HG03280 (cell line): Measurements from ENCODE around the gene LINC00305.

Experiments
- ATAC-seq: cut with Tn5 transposase; IDR thresholded peaks from one replicate; pipeline ENCODE4 v1.9.1; 2021; ENCODE audit warnings: mild to moderate bottlenecking, moderate library complexity; ENCODE audit not compliant: unreplicated experiment

The LINC00305 gene

DNA sequence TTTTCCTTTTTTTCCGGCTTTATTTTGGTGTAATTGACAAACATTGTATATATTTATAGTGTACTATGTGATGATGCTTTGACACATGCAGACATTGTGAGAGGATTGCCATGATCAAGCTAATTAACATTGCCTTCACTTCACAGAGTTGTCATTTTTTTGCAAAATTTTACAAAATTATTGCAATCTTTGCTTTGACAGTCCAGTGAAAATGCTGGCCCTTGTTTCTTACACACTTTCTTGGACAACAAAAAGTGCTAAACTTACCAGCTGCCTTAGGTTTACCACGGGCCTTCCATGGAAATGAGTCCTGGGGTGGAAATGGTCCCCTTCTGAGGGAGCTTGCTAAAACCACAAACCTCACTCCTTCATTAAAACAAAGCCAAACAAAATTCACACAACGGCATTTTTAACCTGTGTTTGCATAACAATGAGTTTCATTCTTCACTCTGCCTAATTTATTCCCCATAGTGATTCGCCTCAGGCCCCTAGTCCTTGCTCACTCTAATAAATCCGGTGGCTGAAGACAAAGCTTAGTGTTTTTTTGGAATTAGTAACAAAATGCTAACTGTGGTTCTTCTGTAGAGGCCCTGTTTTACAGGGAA, 32.2 kb downstream of the LINC00305 start:
- ATAC-seq: no peak

DNA sequence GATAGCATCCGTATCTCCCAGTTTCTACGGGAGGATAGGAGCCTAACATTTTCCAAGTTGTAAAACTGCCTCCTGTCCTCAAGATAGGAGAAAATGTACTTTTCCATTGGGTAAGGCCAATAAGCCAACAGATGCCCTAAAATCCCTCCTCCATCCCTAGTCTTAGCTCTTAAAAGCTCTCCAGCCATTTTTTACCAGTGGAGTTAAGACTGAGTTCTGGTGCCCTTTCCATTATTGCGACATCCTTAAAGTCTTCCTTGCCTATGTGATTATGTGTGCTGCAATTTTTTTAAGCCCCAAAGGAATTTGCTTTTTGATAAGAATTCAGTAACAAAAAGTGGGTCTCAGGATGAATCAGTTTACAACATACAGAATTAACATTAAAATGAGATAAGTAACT, 33.0 kb downstream of the LINC00305 start:
- ATAC-seq: no peak

DNA sequence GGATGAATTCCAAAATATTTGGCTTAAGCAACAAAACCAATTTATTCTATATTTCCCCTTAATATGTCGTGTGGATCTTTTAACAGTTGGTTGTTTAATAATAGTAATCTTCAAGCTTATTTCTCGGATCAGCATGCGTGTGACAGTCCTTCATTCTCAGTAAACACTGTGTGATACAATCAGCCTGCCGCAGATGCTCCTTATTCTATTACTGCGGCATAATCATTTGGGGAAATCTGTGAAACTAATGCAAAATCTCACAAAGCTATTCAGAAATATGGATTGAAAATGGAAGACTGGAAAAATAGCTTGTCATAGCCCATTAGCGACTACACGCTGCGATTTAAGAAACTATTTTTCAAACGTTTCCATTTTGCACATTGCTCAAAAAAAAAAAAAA, 36.9 kb downstream of the LINC00305 start:
- no peak for ATAC-seq

DNA sequence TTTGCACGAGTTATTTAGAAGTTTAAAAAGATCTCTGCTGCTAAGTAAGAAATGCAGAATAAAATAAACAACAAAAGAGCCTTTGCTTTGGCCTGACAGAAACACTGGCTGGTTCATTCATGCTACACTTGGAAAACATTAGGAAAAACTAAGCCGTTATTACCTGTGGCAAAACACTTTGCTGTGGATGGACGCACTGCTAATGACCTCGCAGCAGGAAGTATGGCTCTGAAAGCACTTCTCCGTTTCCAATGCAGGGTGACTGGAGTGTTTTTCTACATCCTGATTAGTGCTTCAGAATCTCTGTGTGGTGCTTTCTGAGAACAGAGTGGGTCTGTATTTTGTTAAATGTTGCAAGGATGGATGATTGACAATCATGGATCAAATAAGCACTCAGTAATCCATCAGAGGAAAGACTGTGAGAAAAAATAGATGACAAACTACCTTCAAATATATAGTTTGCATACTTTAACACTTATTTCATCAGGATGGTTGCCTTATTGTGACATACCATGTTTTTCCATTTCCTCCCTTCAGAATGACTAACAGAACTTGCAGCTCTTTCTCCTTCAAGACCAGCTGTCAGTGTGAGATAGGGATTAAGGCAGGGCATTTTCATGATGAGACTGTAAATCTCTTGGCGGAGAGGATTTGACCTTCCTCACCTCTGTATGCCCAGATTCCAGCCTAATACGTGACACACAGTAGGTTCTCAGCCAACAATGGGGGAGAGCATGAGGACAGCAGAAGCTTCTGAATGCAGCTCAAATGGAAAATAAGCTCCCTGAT, 38.0 kb downstream of the LINC00305 start:
- ATAC-seq: no peak

DNA sequence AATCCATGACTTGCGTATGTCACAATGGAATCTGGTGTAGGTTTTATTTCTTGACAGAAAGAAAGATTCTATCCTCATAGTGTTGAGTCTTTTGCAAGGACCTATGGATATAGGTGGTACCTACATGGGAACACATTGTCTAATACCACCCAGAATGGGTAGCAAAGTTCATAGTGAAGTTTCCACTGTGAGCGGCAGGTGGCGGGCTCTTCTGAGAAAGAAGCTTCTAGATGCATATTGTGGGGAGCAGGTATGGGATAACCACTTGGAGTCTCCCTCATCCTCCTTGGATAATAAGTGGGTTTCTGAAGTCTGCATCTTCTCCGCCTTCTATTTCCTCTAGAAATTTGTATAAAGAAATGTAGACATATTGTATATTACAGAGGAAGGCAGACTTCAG, 44.9 kb downstream of the LINC00305 start:
- ATAC-seq: no peak

DNA sequence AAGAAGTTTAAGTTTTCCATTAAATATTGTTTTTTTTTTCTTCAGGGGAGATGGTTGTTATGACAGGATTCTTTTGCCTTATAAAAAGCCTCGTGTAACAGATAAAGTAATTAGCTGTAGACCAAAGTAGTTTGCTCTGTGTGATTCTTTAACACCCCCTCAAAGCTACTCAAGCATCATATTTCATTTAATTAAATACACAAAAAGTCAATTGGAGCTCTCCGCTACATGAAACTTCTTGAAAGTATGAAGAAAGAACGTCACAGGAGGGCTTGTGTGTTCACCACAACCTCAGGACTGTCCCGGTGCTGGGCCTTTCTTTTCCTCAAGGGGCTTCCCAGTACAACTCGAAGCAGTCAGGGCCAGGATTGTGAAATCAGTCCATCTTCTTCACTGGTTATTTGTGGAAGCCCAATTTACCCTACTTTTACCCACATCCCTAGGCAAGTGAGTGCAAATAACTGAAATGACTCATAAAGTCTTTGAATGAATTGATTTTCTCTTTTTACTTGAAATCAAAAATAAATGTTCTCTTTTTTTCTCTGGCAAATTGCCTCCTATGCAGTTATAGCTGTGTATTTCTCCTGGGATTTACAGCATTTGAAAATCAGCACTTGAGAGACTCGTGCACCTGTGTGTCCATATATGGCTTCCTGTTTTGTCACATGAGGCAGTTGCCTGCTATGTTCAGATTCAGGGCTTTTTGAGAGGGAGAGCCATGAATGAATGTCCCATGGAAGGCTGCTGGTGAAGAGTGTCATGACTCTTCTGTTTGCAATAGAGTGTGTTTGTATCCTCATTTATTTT, 48.6 kb downstream of the LINC00305 start:
- no peak for ATAC-seq

DNA sequence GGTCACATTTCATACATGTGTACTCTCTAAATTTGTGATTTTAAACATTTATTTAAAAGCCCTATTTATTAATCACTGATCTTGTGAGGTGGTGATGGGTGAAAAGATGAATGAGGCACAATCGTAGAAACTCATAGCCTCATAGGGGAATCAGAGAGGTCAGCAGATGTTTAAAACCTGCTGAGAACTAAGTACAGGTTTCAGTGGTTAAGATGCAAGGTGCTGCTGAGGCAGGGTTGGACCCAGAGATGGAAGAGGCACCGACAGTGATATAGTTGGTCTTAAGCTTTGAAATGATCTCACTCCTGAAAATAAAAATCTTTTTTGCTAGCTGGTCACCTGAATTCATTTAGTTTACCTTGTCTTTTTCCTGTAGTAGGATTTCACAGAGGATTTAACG, 49.6 kb downstream of the LINC00305 start:
- peak; percentile 46 for ATAC-seq

DNA sequence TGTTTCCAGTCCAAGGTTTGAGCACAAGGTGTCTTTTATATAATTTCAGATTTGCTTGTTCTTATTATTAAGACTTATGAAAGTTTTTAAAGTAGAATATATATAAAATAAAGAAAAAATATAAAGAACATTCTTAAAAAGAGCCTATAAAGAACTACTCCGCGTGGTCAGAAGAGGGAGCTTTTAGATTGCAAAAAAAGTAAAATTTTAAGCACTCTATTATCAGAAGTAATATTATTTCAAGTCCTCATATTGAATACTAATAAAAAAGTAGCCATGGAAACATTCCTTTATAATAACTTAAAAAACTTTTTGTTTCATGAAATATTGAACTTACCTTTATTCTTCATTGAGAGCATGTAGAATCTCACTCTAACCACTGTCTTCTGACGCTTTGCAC, 51.4 kb downstream of the LINC00305 start:
- ATAC-seq: no peak

DNA sequence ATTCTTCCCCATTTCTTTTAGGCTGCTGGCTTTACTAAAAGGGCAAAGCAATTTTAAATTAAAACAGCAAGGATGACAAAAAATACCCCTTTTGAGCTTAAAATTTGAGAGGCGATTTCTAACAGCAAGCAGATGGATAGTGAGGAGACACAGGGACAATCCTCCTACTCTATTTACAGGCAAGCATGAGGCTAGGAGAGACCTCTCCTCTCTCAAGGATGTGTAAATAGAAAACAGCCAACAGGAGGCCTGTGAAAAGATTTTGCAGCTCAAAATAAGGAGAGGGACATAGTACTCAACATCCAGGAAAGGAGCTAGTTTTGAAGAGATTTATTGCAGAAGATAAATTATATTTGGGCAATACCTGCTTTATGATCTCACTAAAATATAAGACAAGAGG, 53.8 kb downstream of the LINC00305 start:
- ATAC-seq: no peak

DNA sequence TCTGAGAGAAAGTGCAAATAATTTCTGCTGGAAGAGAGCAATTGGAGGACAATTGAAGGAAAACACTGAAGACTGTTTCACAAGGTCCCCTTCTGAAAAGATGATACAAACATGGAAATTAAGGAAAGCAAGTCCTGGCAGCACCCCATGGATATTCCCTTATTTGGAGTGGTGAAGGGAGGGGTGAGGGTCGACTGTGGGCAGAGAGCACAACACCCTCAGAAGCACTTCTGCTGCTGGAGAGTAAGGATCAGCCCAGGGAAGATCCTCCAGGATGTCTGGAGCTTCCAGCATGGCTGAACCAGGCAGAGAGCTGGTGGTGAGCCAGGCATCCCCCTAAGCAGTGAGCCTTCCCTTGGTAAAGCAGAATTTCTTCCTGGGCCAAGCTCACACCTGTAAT, 54.7 kb downstream of the LINC00305 start:
- no peak for ATAC-seq

DNA sequence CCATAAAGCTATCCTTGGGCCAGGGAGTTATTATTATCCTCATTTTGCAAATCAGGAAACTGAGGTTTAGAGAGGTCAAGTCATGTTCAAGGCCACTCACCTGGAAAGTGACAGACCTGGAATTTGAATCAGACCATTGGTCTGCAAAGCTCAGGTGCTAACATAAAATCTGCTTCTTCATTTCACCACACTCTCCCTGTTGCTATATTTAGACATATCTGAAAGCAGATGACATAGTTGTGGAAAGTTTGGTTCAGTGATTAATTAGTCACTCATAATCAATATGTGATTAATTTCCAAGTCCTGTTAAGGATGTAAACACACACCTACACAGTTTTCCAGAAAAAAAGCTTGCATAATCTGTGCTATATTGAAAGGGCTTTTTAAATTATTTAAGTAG, 57.4 kb downstream of the LINC00305 start:
- no peak for ATAC-seq

DNA sequence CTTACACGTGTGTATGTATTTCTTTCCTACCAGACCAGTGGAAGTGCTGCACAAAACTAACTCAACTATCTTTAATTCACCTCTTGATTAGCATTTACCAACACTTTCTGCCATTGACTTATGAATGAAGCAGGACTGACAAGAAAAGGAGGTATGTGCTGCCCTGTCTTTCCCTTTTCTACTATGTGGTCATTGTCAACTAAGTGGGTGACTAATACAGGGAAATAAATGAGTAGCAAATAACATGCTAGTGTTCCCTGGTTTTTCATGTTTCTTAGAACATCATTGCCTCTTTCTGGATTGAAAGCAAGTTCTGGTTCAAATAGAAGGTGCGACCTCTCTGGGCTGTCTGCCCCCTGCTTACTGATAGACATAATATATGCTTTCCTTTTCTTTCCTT, 58.0 kb downstream of the LINC00305 start:
- ATAC-seq: no peak

DNA sequence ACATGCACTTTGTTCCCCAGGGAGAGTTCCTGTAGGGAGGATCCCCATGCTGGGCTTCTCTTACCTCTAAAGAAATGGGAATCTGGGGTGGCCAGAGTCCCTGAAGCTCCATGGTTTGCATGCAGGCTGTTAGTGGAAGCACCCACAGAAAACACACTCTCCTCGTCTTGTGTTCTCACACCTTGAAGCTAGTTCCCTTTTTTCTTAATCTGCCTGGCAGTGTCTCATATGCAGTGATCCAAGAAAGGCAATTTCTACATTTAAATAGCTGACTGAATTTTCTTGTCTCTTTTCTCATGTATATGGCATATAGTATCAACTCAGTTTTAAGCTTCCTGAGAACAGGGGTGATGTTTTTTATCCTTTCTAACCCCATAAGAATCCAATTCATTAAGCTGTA, 65.0 kb downstream of the LINC00305 start:
- ATAC-seq: no peak

DNA sequence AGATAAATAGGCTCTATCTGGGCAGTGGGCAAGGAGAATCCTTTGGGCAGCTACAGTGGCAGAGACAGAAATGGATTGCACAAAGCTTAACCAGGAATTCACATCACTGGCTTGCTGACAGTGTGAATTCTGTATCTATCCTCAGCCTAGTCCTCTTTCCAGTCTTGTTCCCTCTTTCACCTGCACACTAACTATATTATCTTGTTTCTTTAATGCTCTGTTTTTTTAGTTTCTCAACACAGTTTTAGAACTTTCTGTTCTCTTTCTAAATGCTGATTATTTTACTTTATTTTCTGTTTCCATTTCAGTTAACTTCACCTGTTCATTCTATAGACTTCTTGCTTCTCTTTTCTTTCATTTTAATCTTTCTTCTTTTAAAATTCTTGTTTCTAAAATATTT, 66.4 kb downstream of the LINC00305 start:
- no peak for ATAC-seq

DNA sequence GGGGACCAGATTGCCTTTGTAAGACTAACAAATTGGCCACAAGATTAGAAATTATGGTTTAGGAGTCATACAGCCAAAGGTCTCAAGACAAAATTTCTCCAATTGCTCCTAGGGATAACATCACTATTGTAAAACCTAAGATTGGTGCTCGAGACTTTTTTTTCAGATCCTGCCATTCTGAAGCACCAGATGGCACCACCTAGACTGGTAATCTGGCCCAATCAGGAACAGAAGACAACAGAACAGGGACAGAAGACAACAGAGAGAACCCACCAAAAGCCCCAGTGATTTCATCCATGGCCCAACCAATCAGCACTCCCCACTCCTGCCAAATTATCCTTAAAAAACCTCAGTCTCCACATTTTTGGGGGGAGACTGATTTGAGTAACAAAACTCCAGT, 66.8 kb downstream of the LINC00305 start:
- ATAC-seq: no peak

DNA sequence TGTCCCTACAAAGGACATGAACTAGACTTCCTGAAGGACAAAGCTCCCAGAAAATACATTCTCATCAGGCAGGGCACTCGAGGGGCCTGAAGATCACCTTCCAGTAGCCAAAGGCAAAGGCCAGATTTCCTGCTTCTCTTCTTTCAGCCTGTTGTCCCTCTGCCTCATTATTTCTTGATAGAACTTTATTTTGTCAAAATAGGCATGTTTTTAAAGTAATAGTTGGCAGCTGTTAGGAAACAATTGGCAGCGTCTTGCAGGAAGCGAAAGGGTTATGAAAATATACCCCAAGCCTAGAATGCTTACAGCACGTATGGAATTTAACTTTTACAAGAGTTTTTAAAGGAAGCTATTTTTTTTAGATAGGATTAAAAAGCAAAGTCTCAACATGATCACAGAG, 74.9 kb downstream of the LINC00305 start:
- no peak for ATAC-seq

DNA sequence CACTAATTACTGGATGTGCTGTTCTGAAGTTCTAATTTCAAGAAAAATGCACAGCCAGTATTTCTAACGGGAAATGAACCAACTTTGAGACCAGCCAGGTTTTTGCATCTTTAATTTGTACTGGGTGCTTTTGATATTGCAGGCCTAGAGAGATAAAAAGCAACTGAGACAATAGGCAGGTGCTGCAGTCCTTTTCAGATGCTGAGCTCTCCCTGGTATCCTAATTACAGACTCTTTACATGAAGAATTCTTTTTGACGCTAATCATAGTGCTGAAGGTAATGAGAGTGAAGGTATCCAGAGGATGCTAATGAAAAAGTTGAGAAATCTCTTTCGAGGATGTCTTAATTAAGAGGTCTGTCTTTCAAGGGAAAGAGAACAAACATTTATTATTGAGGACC, 93.9 kb downstream of the LINC00305 start:
- no peak for ATAC-seq

DNA sequence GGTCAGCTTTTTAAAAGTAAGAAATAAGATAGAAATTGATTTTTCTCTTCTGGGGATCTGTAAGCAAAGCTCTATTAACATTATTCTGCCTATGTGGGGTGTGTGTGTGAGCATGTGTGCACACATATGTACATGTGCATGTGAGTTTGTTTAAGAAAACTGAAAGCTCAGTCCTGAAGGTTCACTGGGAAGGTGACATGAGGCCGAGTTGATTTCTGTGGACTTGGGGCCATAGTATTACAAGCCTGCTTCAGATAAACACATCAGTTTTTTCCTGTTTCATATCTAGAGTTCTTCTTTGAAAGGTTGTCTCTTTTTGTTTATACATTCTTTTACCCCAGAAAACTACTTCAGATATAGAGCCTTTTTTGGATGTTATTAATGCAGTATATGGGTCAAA, 95.6 kb downstream of the LINC00305 start:
- ATAC-seq: no peak

DNA sequence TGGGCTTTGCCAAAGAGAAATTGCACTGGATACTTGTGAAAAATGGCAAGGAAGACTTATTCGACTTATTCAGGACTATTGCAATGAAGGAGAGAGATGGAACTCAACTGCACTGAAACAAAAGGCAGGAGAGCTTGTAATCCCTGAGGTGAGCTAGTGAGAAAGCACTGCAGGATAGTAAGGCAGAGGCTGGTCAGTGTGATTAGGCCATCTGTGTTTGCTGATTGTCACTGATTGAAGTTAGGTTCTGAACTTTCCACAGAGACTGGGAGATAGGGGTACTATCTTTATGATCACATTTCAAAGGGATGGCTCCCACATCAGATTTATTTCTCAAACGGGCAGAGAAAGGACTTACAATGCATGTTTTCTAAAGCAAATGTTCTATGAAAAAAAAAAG, 96.1 kb downstream of the LINC00305 start:
- ATAC-seq: no peak

DNA sequence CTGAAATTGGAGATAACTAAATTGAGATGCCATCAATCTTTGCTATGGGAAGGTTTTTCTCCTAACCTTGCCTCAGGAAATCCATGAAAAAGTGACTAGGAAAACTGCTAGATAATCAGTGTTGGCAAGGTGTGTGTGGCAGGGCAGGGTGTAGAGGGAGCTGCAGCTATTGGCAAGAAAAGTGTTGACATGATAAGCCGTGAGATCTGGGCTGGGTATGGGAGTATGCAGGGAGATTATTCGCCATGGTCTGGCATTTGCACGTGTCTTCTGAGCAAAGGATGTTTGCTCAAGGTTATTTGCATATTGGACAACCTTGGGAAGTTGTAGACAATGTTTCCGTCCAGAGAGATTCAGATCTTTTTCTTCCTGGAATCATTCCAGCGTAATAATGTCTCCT, 104.3 kb downstream of the LINC00305 start:
- ATAC-seq: no peak

DNA sequence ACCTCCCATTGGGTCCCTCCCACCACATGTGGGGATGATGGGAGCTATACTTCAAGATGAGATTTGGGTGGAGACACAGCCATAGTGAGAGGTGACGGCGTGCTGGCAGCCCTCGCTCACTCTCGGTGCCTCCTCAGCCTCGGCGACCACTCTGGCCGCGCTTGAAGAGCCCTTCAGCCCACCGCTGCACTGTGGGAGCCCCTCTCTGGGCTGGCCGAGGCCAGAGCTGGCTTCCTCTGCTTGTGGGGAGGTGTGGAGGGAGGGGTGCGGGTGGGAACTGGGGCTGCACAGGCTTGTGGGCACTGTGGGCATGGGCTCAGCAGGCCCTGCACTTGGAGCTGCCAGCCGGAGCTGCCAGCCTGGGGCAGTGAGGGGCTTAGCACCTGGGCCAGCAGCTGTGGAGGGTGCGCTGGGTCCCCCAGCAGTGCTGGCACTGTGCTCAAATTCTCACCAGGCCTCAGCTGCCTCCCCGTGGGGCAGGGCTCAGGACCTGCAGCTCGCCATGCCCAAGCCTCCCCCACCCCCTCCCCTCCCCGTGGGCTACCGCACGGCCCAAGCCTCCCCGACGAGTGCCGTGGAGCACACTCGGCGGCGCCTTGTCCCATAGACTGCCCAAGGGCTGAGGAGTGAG, 106.0 kb downstream of the LINC00305 start:
- ATAC-seq: no peak
